Measurements from ENCODE around the gene LENG8. TPM values are rescaled to one million over a fixed set of nuclear protein-coding genes. Genes with fewer than 3 reads are reported as not detected.

Gene LENG8
- total RNA-seq, 8 experiments from 2014 or later: 38.5 to 156 (median 64.7) TPM

- no peak for ATAC-seq (replicated peaks in 6 of 8)
- in situ Hi-C loops (cut with MboI; ENCODE audit: low pct_unique_long_range_greater_than_20kb in 2 of 9, low sequenced_read_pairs in 9 of 9, unreplicated experiment in 9 of 9): no loop called here
- 83 to 100% (median 93%) methylated on average over 1 to 11 of the region's 11 CpGs; no CpG with 5 or more reads in 5 of the 10 experiments for WGBS, 10 experiments
- Histone ChIP-seq H3K27ac (no peak overlapping the region), H3K4me3 (no peak overlapping the region), H3K4me1 (replicated peaks in 1 of 2) (peaks cover 26 to 37% of the 10 kb centered on the region in 2 donors)
Observed at GRCh38 chr19:54427586-54427985, 21.4 kb upstream of the LENG8 start.

DNA sequence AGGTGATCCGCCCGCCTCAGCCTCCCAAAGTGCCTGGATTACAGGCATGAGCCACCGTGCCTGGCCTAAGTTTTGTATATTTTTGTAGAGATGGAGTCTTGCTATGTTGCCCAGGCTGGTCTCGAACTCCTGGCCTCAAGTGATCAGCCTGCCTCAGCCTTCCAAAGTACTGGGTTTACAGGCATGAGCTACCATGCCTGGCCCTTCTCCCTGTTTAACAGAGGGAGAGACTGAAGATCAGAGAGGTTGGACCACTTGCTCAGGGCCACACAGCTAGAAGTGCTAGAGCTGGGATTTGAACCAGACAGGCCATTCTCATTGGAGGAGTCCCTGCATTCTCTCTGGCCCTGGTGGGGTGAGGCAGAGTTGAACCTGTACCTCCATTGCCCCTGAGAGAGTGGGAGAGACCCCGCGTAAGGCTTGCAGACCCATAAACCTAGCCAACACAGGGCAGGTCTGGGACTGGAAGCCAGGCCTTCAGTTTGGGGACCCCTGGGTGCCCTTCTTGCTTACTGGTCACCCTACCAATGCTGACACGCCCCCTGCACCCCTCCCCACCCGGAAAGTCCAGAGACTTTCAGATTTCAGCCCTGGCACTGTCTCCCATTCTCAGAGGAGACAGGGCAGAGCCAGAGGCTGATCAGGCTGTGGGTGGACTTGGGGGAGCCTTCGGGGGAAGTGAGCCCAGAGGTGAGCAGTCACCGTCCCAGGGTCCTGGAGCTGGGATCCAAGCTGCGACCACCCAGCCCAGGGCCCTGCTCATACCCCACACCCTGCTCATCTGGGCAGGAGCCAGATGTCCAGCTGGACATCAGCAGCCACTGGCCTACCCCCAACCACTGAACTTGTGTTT is 20.4 kb upstream of the LENG8 start:
- in situ Hi-C loops (cut with MboI; ENCODE audit: low pct_unique_long_range_greater_than_20kb in 2 of 9, low sequenced_read_pairs in 9 of 9, unreplicated experiment in 9 of 9): no loop called here
- H3K4me1 ChIP-seq (replicated peaks in 1 of 2): peaks cover 26 to 37% of the 10 kb centered on the region in 2 donors
- no peak for ATAC-seq (replicated peaks in 6 of 8)
- no peak overlapping the region for H3K4me3 ChIP-seq
- WGBS, 10 experiments: 71 to 100% (median 88%) methylated on average over 2 to 4 of the region's 11 CpGs; no CpG with 5 or more reads in 4 of the 10 experiments
- peak overlapping the region; percentile 41 to 71 for H3K27ac ChIP-seq

GRCh38 chr19:54429176-54429495 is 19.9 kb upstream of the LENG8 start:
- peak overlapping the region; percentile 41 to 71 for H3K27ac ChIP-seq

DNA sequence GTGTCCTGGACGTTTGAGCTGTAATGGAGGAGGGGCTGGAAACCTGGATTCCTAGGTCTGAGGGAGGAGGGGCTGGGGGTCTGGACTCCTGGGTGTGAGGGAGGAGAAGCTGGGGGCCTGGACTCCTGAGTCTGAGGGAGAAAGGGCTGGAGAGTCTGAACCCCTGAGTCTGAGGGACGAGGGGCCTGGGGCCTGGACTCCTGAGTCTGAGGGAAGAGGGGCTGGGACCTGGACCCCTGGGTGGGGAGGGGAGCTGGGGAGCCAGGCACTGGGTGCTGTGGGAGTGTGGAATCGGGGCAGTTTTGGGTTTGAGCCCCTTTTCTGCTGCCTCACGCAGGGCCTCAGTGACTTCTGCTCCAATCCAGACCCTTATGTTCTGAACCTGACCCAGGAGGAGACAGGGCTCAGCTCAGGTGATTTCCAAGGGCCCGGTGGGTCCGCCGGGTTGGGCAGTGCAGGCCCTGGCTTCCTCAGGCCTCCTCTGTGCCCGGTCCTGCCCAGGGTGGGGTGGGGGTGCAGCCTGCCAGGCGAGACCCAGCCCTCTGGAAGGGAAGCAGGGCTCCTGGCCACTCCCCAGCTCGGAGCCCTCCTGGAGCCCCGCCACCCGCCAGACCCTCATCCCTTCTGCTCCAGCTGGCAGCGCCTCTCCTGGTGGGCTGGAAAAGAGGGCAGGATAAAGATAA is 19.3 kb upstream of the LENG8 start:
- H3K27ac ChIP-seq: peak overlapping the region; percentile 41 to 71
- WGBS, 10 experiments: 46% methylated on average over 5 of the region's 13 CpGs; no CpG with 5 or more reads in 9 of the 10 experiments
- in situ Hi-C loops (cut with MboI; ENCODE audit: low pct_unique_long_range_greater_than_20kb in 2 of 9, low sequenced_read_pairs in 9 of 9, unreplicated experiment in 9 of 9): no loop called here
- ATAC-seq (replicated peaks in 6 of 8): peak in 5 of 8 experiments; percentile 6 to 28 (median 15)
- H3K4me3 ChIP-seq: no peak overlapping the region
- H3K4me1 ChIP-seq (replicated peaks in 1 of 2): peaks cover 27 to 48% of the 10 kb centered on the region in 2 donors

More at GRCh38 chr19:54429176-54429495, 19.9 kb upstream of the LENG8 start:
- in situ Hi-C loops (cut with MboI; ENCODE audit: low pct_unique_long_range_greater_than_20kb in 2 of 9, low sequenced_read_pairs in 9 of 9, unreplicated experiment in 9 of 9): no loop called here
- Histone ChIP-seq H3K4me1 (replicated peaks in 1 of 2) (peaks cover 26 to 43% of the 10 kb centered on the region in 2 donors), H3K4me3 (no peak overlapping the region)
- no peak for ATAC-seq (replicated peaks in 6 of 8)
- WGBS, 10 experiments: no CpG with 5 or more reads among the region's 8 CpGs

- Histone ChIP-seq H3K4me3 (peak overlapping the region in 3 of 5 donors; percentile 12 to 27 (median 19)), H3K27ac (peak overlapping the region; percentile 25 to 71), H3K4me1 (replicated peaks in 1 of 2) (peaks cover 36 to 57% of the 10 kb centered on the region in 2 donors)
- peak; percentile 26 to 79 (median 72) for ATAC-seq (replicated peaks in 6 of 8)
- in situ Hi-C loops (cut with MboI; ENCODE audit: low pct_unique_long_range_greater_than_20kb in 2 of 9, low sequenced_read_pairs in 9 of 9, unreplicated experiment in 9 of 9): no loop called here
- WGBS, 10 experiments: 0 to 90% (median 0%) methylated on average over 1 to 2 of the region's 43 CpGs; no CpG with 5 or more reads in 5 of the 10 experiments
Observed at GRCh38 chr19:54430306-54431254, 18.4 kb upstream of the LENG8 start.

DNA sequence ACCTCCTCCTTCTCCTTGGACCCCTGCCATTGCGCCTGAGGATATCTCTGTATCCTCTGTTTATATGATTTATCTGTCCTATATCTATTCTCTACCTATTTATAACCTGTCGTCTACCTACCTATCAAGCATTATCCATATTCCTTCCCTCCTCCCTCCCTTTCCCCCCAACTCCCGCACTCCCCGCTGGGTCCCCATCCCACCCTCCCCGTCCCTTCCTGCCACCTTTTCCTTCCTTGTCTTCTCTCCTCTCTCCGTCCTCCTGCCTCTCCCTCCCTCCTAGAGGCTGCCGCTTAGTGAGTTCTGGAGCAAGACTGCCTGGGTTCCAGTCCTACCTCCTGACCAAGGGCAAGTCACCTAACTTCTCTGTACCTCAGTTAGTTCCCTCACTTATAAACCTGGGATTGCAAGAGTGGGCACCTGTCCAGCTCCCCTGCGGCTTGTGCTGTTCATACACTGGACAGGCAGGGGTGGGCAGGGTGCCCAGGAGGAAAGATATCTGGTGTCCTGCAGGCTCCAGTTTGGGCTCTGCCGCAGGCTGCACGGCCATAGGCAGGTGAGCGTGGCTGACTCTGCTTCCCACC is 17.7 kb upstream of the LENG8 start:
- Histone ChIP-seq H3K27ac (no peak overlapping the region), H3K4me1 (replicated peaks in 1 of 2) (peaks cover 44 to 65% of the 10 kb centered on the region in 2 donors), H3K4me3 (no peak overlapping the region)
- 0 to 100% (median 70%) methylated on average over 1 to 3 of the region's 11 CpGs; no CpG with 5 or more reads in 5 of the 10 experiments for WGBS, 10 experiments
- ATAC-seq (replicated peaks in 6 of 8): no peak
- in situ Hi-C loops (cut with MboI; ENCODE audit: low pct_unique_long_range_greater_than_20kb in 2 of 9, low sequenced_read_pairs in 9 of 9, unreplicated experiment in 9 of 9): no loop called here

DNA sequence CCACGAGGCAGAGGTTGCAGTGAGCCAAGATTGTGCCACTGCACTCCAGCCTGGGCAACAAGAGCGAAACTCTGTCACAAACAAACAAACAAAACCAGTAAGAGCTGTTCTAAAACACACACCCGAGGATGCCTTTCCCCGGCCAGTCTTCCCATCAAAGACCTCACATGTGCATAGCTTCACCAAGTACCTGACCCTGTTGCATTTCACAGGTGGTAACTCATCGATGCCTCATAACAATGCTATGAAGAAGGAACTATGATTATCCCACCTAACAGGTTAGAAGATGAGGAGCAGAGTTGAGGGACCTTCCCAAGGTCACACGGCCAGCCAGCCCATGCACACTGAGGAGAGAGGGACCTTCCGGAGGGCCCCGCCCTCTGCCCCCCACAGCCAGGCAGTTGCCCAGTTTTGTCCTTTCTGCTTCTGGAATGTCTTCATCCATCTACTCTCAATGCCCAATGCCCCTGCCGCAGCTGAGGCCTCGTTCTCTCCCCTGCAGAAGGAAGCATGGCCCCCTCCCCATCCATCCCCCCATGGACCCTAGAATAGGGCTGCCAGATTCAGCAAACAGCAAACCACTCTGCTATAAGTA is 16.8 kb upstream of the LENG8 start:
- peak overlapping the region in 1 of 2 donors; percentile 14 for H3K27ac ChIP-seq
- in situ Hi-C loops (cut with MboI; ENCODE audit: low pct_unique_long_range_greater_than_20kb in 2 of 9, low sequenced_read_pairs in 9 of 9, unreplicated experiment in 9 of 9): no loop called here
- no peak overlapping the region for H3K4me3 ChIP-seq
- 46 to 95% (median 87%) methylated on average over 2 to 7 of the region's 10 CpGs; no CpG with 5 or more reads in 5 of the 10 experiments for WGBS, 10 experiments
- ATAC-seq (replicated peaks in 6 of 8): no peak
- H3K4me1 ChIP-seq (replicated peaks in 1 of 2): peaks cover 52 to 68% of the 10 kb centered on the region in 2 donors

DNA sequence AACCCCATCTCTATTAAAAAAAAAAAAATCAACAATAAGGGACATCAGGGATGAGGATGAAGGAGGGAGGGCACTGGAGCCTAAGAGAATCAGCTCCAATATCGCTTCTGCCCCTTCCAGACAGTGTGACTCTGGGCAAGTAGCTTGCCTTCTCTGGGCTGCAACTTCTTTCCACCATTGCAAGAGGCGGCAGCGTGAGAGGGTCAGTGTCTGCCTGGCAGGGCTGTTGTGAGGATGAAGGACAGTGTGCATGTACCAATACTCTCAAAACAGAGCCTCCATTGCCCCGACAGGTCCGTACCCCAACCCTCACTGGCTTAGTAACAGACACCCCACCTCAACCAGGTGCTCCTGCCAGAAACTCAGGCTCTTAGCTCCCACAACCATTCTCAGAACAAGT is 15.3 kb upstream of the LENG8 start:
- H3K4me3 ChIP-seq: no peak overlapping the region
- peak overlapping the region in 1 of 2 donors; percentile 13 for H3K27ac ChIP-seq
- peaks cover 52 to 68% of the 10 kb centered on the region in 2 donors for H3K4me1 ChIP-seq (replicated peaks in 1 of 2)

DNA sequence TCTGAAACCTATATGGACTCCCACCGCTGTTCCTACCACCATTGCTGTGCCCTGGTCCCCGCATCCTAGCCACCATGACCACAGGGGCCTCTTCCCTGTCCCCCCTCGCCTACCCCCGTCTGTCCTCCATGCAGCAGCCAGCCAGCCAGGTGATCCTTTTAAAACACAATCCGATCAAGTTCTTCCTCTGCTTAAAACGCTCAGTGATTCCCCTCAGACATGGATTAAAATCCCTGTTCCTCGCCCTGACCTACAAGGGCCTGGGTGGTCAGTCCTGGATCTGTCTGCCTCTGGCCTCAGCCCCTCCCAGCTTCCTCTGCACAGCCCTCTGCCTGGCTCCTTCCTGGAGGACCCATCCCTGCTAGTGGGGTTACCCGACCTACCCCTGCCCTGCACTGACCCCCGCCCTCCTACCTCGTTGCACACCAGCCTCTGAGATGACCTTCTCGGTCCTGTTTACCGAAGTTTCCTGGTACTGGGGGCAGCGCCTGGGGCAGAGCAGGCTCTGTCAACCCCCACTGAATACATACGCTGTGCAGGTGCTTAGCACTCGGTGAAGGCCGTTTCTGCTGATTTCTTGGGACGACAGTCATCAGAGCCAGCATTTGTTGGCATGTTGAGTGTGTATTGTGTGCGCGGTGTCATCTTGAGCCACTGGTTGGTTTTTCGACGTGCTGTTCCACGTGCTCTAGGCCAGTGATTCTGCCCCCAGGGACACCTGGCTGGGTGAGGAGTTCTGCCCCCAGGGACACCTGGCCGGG is 14.7 kb upstream of the LENG8 start:
- Histone ChIP-seq H3K4me1 (replicated peaks in 1 of 2) (peaks cover 49 to 68% of the 10 kb centered on the region in 2 donors), H3K4me3 (no peak overlapping the region), H3K27ac (peak overlapping the region in 1 of 2 donors; percentile 62)
- in situ Hi-C loops (cut with MboI; ENCODE audit: low pct_unique_long_range_greater_than_20kb in 2 of 9, low sequenced_read_pairs in 9 of 9, unreplicated experiment in 9 of 9): no loop called here
- ATAC-seq (replicated peaks in 6 of 8): no peak
- WGBS, 10 experiments: 45 to 87% (median 80%) methylated on average over 1 to 10 of the region's 23 CpGs; no CpG with 5 or more reads in 3 of the 10 experiments

More for the DNA sequence above, 15.3 kb upstream of the LENG8 start:
- WGBS, 10 experiments: 33 to 100% (median 89%) methylated on average over 1 to 5 of the region's 5 CpGs; no CpG with 5 or more reads in 2 of the 10 experiments
- ATAC-seq (replicated peaks in 6 of 8): no peak
- in situ Hi-C loops (cut with MboI; ENCODE audit: low pct_unique_long_range_greater_than_20kb in 2 of 9, low sequenced_read_pairs in 9 of 9, unreplicated experiment in 9 of 9): no loop called here

DNA sequence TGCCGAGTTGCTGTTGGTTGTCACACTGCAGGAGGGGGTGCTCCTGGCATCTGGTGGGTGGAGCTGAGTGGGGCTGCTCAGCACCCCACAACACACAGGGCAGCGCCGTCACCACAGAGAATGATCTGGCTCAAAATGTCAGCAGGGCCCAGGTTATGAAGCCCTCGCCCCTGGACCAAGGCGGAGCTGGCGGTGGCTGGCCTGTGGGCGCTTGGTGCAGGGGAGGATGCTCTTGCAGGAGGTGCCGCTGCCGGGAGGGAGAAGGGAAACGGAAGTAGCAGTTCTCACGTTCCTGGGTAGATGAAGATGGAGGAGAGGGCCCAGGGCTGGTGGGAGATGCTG is 14.2 kb upstream of the LENG8 start:
- Histone ChIP-seq H3K4me3 (no peak overlapping the region), H3K4me1 (replicated peaks in 1 of 2) (peaks cover 47 to 63% of the 10 kb centered on the region in 2 donors), H3K27ac (peak overlapping the region; percentile 11 to 81)
- in situ Hi-C loops (cut with MboI; ENCODE audit: low pct_unique_long_range_greater_than_20kb in 2 of 9, low sequenced_read_pairs in 9 of 9, unreplicated experiment in 9 of 9): no loop called here
- no peak for ATAC-seq (replicated peaks in 6 of 8)
- WGBS, 10 experiments: 80% methylated on average over 1 to 3 of the region's 11 CpGs; no CpG with 5 or more reads in 8 of the 10 experiments

GRCh38 chr19:54435551-54436016 is 13.4 kb upstream of the LENG8 start:
- in situ Hi-C loops (cut with MboI; ENCODE audit: low pct_unique_long_range_greater_than_20kb in 2 of 9, low sequenced_read_pairs in 9 of 9, unreplicated experiment in 9 of 9): no loop called here
- Histone ChIP-seq H3K4me3 (no peak overlapping the region), H3K4me1 (replicated peaks in 1 of 2) (peaks cover 40 to 55% of the 10 kb centered on the region in 2 donors), H3K27ac (peak overlapping the region; percentile 11 to 81)
- ATAC-seq (replicated peaks in 6 of 8): peak in 7 of 8 experiments; percentile 3 to 50 (median 30)
- 73% methylated on average over 2 of the region's 16 CpGs; no CpG with 5 or more reads in 9 of the 10 experiments for WGBS, 10 experiments

Data from motor neuron (in vitro differentiated cells).